ENCODE data around the gene TBC1D3E. TPM values are rescaled to one million over a fixed set of nuclear protein-coding genes. Genes with fewer than 3 reads are reported as not detected.
"Not testable (repeated sequence)": the region's sequence is repeated elsewhere in the genome, so short reads cannot be mapped to it uniquely, and the experiment has no call there.

The TBC1D3E gene
- total and polyA plus RNA-seq, 2 of the 13 experiments (the other 11 are each of a cell fraction or from before 2014, with no cell fraction given) = not detected

GRCh38 chr17:38094059-38094694 lies 33.6 kb upstream of the TBC1D3E start:
- peak; percentile 57 for ATAC-seq
- H3K36me3 ChIP-seq (replicated peaks in 1 of 2; ENCODE audit: control insufficient read depth in 1 of 2, insufficient read depth in 2 of 2, low read length in 2 of 2); BruUV-seq (replicated peaks); POLR2A ChIA-PET; H3K4me2 ChIP-seq (ENCODE audit: low read depth, low read length); intact Hi-C loops (cut with micrococcal nuclease; ENCODE audit: unreplicated experiment); H3K9ac ChIP-seq (ENCODE audit: insufficient read depth, low read depth, low read length); H3K4me3 ChIP-seq (replicated peaks in 1 of 3; ENCODE audit: insufficient read depth in 1 of 3, low read depth in 2 of 3, low read length in 3 of 3); FAIRE-seq; H3K9me3 ChIP-seq (ENCODE audit: low read length); H3K4me1 ChIP-seq (ENCODE audit: insufficient read depth, low read length); H3K79me2 ChIP-seq (ENCODE audit: insufficient read depth, low read length); in situ Hi-C loops (cut with HindIII; ENCODE audit: extremely low pct_ligation_motif_present, low pct_unique_long_range_greater_than_20kb); CTCF ChIA-PET (ENCODE audit: low intra/inter-chr PET ratio, low total read pairs); H3K27me3 ChIP-seq (ENCODE audit: control insufficient read depth in 1 of 2, insufficient read depth in 2 of 2, low read length in 2 of 2); H2AFZ ChIP-seq (ENCODE audit: low read length); DNase-seq (ENCODE audit: low spot score); H4K20me1 ChIP-seq (ENCODE audit: insufficient read depth, low read length); H3K27ac ChIP-seq (ENCODE audit: extremely low read length, insufficient read depth, low read length): not testable (repeated sequence)
- WGBS (ENCODE audit: low lambda C conversion rate) = no CpG with 5 or more reads among the region's 2 CpGs

- DNase-seq (ENCODE audit: low spot score); in situ Hi-C loops (cut with HindIII; ENCODE audit: extremely low pct_ligation_motif_present, low pct_unique_long_range_greater_than_20kb); intact Hi-C loops (cut with micrococcal nuclease; ENCODE audit: unreplicated experiment); H3K4me1 ChIP-seq (ENCODE audit: insufficient read depth, low read length); H3K79me2 ChIP-seq (ENCODE audit: insufficient read depth, low read length); H3K4me2 ChIP-seq (ENCODE audit: low read depth, low read length); CTCF ChIA-PET (ENCODE audit: low intra/inter-chr PET ratio, low total read pairs); H3K27ac ChIP-seq (ENCODE audit: extremely low read length, insufficient read depth, low read length); BruUV-seq (replicated peaks); H2AFZ ChIP-seq (ENCODE audit: low read length); H3K9me3 ChIP-seq (ENCODE audit: low read length); FAIRE-seq; H3K4me3 ChIP-seq (replicated peaks in 1 of 3; ENCODE audit: insufficient read depth in 1 of 3, low read depth in 2 of 3, low read length in 3 of 3); H3K27me3 ChIP-seq (ENCODE audit: control insufficient read depth in 1 of 2, insufficient read depth in 2 of 2, low read length in 2 of 2); ATAC-seq; H4K20me1 ChIP-seq (ENCODE audit: insufficient read depth, low read length); H3K9ac ChIP-seq (ENCODE audit: insufficient read depth, low read depth, low read length); H3K36me3 ChIP-seq (replicated peaks in 1 of 2; ENCODE audit: control insufficient read depth in 1 of 2, insufficient read depth in 2 of 2, low read length in 2 of 2); POLR2A ChIA-PET: not testable (repeated sequence)
- no CpG with 5 or more reads among the region's 1 CpG for WGBS (ENCODE audit: low lambda C conversion rate)
Observed at GRCh38 chr17:38099262-38099661, 28.5 kb upstream of the TBC1D3E start.

- H3K27ac ChIP-seq (ENCODE audit: extremely low read length, insufficient read depth, low read length); POLR2A ChIA-PET; H3K9me3 ChIP-seq (ENCODE audit: low read length); H3K4me2 ChIP-seq (ENCODE audit: low read depth, low read length); intact Hi-C loops (cut with micrococcal nuclease; ENCODE audit: unreplicated experiment); ATAC-seq; H3K27me3 ChIP-seq (ENCODE audit: control insufficient read depth in 1 of 2, insufficient read depth in 2 of 2, low read length in 2 of 2); H3K4me3 ChIP-seq (replicated peaks in 1 of 3; ENCODE audit: insufficient read depth in 1 of 3, low read depth in 2 of 3, low read length in 3 of 3); CTCF ChIA-PET (ENCODE audit: low intra/inter-chr PET ratio, low total read pairs); H3K4me1 ChIP-seq (ENCODE audit: insufficient read depth, low read length); FAIRE-seq; H4K20me1 ChIP-seq (ENCODE audit: insufficient read depth, low read length); H3K36me3 ChIP-seq (replicated peaks in 1 of 2; ENCODE audit: control insufficient read depth in 1 of 2, insufficient read depth in 2 of 2, low read length in 2 of 2); BruUV-seq (replicated peaks); H3K79me2 ChIP-seq (ENCODE audit: insufficient read depth, low read length); H3K9ac ChIP-seq (ENCODE audit: insufficient read depth, low read depth, low read length); DNase-seq (ENCODE audit: low spot score); H2AFZ ChIP-seq (ENCODE audit: low read length); in situ Hi-C loops (cut with HindIII; ENCODE audit: extremely low pct_ligation_motif_present, low pct_unique_long_range_greater_than_20kb): not testable (repeated sequence)
- no CpG with 5 or more reads among the region's 1 CpG for WGBS (ENCODE audit: low lambda C conversion rate)
Observed at GRCh38 chr17:38119829-38120228, 7.9 kb upstream of the TBC1D3E start.

- no CpG with 5 or more reads among the region's 16 CpGs for WGBS (ENCODE audit: low lambda C conversion rate)
- H3K36me3 ChIP-seq (replicated peaks in 1 of 2; ENCODE audit: control insufficient read depth in 1 of 2, insufficient read depth in 2 of 2, low read length in 2 of 2); in situ Hi-C loops (cut with HindIII; ENCODE audit: extremely low pct_ligation_motif_present, low pct_unique_long_range_greater_than_20kb); H3K9ac ChIP-seq (ENCODE audit: insufficient read depth, low read depth, low read length); H4K20me1 ChIP-seq (ENCODE audit: insufficient read depth, low read length); BruUV-seq (replicated peaks); H3K4me2 ChIP-seq (ENCODE audit: low read depth, low read length); H3K27me3 ChIP-seq (ENCODE audit: control insufficient read depth in 1 of 2, insufficient read depth in 2 of 2, low read length in 2 of 2); DNase-seq (ENCODE audit: low spot score); ATAC-seq; POLR2A ChIA-PET; intact Hi-C loops (cut with micrococcal nuclease; ENCODE audit: unreplicated experiment); H3K4me1 ChIP-seq (ENCODE audit: insufficient read depth, low read length); H2AFZ ChIP-seq (ENCODE audit: low read length); FAIRE-seq; H3K27ac ChIP-seq (ENCODE audit: extremely low read length, insufficient read depth, low read length); H3K79me2 ChIP-seq (ENCODE audit: insufficient read depth, low read length); H3K9me3 ChIP-seq (ENCODE audit: low read length); H3K4me3 ChIP-seq (replicated peaks in 1 of 3; ENCODE audit: insufficient read depth in 1 of 3, low read depth in 2 of 3, low read length in 3 of 3); CTCF ChIA-PET (ENCODE audit: low intra/inter-chr PET ratio, low total read pairs): not testable (repeated sequence)
Observed at GRCh38 chr17:38134860-38135259, 7.1 kb downstream of the TBC1D3E start.

Measured in HepG2 (cell line).